ENCODE measurements around the gene CD4.

CD4 gene

DNA sequence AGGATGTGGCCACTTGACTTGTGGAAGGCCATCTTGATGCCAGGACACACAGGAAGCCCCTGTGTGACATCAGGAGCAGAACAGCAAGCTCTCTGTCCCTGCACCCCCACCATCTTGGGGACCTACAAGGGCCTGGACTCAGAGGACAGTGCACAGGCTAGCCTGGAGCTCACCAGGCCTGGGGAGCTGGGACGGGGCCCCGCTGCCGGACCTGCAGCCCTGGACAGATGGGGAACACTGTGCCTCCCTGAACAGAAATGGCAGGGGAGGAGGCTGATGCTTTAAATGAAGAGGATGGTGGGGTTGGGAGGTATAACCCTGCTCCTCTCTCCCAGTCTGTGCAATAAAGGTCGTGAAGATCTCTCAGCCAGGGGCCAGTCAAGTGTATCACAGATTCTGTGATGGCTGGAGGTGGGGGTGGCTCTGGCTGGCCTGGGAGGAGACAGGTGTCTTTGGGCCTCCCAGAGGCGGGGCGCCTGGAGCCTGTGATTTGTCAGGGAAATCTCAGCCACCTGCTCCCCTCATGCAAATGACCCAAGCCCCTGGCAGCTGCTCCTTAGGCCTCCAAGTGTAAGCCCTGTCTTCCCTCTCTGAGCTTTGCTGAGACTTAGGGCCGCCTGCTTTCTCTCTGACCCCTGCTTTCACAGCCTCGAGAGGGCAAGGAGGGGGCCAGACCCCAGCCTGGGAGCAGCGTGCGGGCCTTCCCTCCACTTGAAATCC is 50.3 kb downstream of the CD4 start:
- Histone ChIP-seq H3K4me3 (ENCODE audit: extremely low read depth, insufficient read depth, low read length, poor library complexity, severe bottlenecking) (no peak overlapping the region), H3K36me3 (ENCODE audit: control insufficient read depth, insufficient read depth, low read length) (peaks cover 93% of the 10 kb centered on the region), H3K27ac (ENCODE audit: low read depth, low read length, severe bottlenecking) (no peak overlapping the region), H3K4me1 (ENCODE audit: control insufficient read depth, insufficient read depth, low read length, poor library complexity, severe bottlenecking) (no peaks in the 10 kb centered on the region), H3K9me3 (ENCODE audit: control insufficient read depth, low read length) (no peaks in the 10 kb centered on the region)
- WGBS, 2 experiments (ENCODE audit: insufficient coverage in 2 of 2): 75 to 88% methylated on average over 6 to 7 of the region's 10 CpGs

DNA sequence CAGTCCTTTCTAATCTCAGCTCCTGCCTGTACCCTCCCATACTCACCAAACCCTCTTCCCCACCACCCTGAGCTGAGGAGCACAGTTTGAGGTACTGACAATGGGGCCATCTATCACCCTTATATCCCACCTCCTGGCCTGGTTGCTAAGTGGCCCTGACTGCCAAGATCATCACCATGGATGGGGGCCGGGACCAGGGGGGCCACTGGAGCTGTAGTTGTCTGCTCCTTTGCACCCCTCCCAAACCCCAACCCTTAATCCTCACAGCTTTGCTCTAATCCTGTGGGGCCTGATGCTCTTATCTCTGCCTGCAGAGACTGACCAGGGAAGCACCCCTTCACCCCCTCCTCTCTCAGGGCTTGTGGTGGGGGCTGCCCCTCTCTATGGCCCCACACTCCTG is 51.0 kb downstream of the CD4 start:
- 100% methylated on average over 1 of the region's 1 CpG for WGBS, 2 experiments (ENCODE audit: insufficient coverage in 2 of 2)
- Histone ChIP-seq H3K36me3 (ENCODE audit: control insufficient read depth, insufficient read depth, low read length) (peaks cover 91% of the 10 kb centered on the region), H3K27ac (ENCODE audit: low read depth, low read length, severe bottlenecking) (no peak overlapping the region), H3K4me3 (ENCODE audit: extremely low read depth, insufficient read depth, low read length, poor library complexity, severe bottlenecking) (no peak overlapping the region), H3K4me1 (ENCODE audit: control insufficient read depth, insufficient read depth, low read length, poor library complexity, severe bottlenecking) (no peaks in the 10 kb centered on the region), H3K9me3 (ENCODE audit: control insufficient read depth, low read length) (no peaks in the 10 kb centered on the region)

DNA sequence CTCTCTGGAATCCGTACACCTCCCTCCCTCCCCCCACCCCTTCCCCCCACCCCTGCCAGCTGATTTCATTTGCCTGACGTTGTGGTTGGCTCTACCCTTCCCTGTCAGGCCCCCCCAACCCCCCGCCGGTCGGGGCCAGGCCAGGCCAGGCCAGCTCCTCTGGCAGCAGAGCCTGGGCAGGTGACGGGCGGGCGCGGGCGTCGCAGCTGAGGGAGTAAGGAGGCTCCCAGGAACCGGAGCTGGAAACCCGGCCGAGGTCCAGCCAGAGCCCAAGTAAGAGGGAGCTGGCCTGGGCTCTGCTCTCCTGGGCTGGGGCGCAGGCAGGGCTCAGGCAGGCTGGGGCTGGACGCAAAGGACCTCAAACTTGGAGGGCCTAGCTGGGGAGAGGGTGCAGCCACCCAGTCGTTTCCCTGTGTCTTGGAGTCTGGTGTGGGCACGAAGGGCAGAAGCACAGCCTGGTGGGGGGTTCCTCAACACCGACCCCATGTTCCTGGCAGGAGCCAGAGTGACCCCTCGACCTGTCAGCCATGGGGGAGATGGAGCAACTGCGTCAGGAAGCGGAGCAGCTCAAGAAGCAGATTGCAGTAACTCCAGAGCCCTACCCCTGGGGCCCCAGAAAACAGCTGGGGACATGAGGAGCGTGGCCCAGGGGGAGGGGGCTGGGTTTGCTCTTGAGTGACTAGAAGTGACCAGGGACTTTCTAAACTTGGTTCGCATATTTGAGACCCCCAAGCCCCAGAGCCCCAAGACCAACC is 51.6 kb downstream of the CD4 start, which contains the start of gene GNB3:
TSS of gene GNB3 (plus strand) at position 165 of the 755 bp plus-strand sequence. CDS start at position 528, 363 bp downstream.
- Histone ChIP-seq H3K4me1 (ENCODE audit: control insufficient read depth, insufficient read depth, low read length, poor library complexity, severe bottlenecking) (no peaks in the 10 kb centered on the region), H3K27ac (ENCODE audit: low read depth, low read length, severe bottlenecking) (peak within 1 kb of the TSS; percentile 16), H3K9me3 (ENCODE audit: control insufficient read depth, low read length) (no peaks in the 10 kb centered on the region), H3K36me3 (ENCODE audit: control insufficient read depth, insufficient read depth, low read length) (peaks cover 91% of the 10 kb centered on the region), H3K4me3 (ENCODE audit: extremely low read depth, insufficient read depth, low read length, poor library complexity, severe bottlenecking) (no peak within 1 kb of the TSS)
- 92 to 94% methylated on average over 20 to 21 of the region's 24 CpGs for WGBS, 2 experiments (ENCODE audit: insufficient coverage in 2 of 2)

DNA sequence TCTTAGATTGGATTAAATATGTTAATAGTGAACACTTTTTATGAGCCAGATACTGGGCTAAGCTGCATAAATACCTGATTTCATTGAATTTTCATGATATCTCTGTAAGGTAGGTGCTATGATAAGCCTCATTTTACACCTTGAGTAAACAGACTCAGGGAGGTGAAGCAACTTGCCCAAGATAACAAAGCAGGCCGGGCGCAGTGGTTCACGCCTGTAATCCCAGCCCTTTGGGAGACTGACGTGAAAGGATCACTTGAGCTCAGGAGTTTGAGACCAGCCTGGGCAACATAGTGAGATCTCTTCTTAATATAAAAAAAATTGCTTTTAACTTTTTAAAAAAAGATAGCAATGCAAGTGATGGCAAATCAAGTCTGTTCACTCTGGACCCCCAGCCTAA is 52.7 kb downstream of the CD4 start:
- H3K27ac ChIP-seq (ENCODE audit: low read depth, low read length, severe bottlenecking): no peak overlapping the region
- no peak overlapping the region for H3K4me3 ChIP-seq (ENCODE audit: extremely low read depth, insufficient read depth, low read length, poor library complexity, severe bottlenecking)
- no peaks in the 10 kb centered on the region for H3K4me1 ChIP-seq (ENCODE audit: control insufficient read depth, insufficient read depth, low read length, poor library complexity, severe bottlenecking)
- peaks cover 91% of the 10 kb centered on the region for H3K36me3 ChIP-seq (ENCODE audit: control insufficient read depth, insufficient read depth, low read length)
- H3K9me3 ChIP-seq (ENCODE audit: control insufficient read depth, low read length): no peaks in the 10 kb centered on the region
- WGBS, 2 experiments (ENCODE audit: insufficient coverage in 2 of 2): 96 to 100% methylated on average over 3 to 4 of the region's 4 CpGs

DNA sequence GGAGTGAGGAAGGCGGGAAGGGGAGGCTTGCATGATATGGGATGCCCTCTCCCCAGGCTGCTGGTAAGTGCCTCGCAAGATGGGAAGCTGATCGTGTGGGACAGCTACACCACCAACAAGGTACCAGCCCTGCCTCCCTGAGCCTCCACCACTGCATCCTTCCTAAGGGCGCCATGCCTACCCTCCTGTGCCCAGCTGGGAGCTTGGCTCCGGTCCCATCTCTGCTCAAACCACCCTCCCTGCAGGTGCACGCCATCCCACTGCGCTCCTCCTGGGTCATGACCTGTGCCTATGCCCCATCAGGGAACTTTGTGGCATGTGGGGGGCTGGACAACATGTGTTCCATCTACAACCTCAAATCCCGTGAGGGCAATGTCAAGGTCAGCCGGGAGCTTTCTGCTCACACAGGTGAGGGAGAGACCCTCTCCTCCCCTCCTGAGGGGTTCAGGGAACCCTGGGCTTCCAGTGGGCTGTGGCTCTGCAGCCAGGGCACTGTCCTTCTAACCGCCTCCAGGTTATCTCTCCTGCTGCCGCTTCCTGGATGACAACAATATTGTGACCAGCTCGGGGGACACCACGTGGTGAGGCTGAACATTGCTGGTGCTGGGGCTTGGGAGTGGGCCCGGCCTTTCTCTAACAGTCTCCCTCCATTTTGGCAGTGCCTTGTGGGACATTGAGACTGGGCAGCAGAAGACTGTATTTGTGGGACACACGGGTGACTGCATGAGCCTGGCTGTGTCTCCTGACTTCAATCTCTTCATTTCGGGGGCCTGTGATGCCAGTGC is 54.0 kb downstream of the CD4 start:
- WGBS, 2 experiments (ENCODE audit: insufficient coverage in 2 of 2): 79 to 88% methylated on average over 15 to 16 of the region's 16 CpGs
- Histone ChIP-seq H3K36me3 (ENCODE audit: control insufficient read depth, insufficient read depth, low read length) (peaks cover 88% of the 10 kb centered on the region), H3K9me3 (ENCODE audit: control insufficient read depth, low read length) (no peaks in the 10 kb centered on the region), H3K4me1 (ENCODE audit: control insufficient read depth, insufficient read depth, low read length, poor library complexity, severe bottlenecking) (no peaks in the 10 kb centered on the region), H3K27ac (ENCODE audit: low read depth, low read length, severe bottlenecking) (no peak overlapping the region), H3K4me3 (ENCODE audit: extremely low read depth, insufficient read depth, low read length, poor library complexity, severe bottlenecking) (no peak overlapping the region)

DNA sequence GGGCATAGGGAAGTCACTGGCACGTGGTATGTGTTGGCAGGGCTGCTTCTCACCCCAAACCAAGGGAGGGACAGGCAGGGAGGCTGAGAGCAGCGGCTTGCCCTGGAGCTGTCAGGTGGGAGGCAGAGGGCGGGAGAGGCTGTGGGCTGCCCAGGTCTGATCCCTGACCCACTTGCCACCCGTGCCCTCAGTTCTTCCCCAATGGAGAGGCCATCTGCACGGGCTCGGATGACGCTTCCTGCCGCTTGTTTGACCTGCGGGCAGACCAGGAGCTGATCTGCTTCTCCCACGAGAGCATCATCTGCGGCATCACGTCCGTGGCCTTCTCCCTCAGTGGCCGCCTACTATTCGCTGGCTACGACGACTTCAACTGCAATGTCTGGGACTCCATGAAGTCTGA is 56.1 kb downstream of the CD4 start:
- peaks cover 87% of the 10 kb centered on the region for H3K36me3 ChIP-seq (ENCODE audit: control insufficient read depth, insufficient read depth, low read length)
- no peaks in the 10 kb centered on the region for H3K9me3 ChIP-seq (ENCODE audit: control insufficient read depth, low read length)
- H3K27ac ChIP-seq (ENCODE audit: low read depth, low read length, severe bottlenecking): no peak overlapping the region
- H3K4me3 ChIP-seq (ENCODE audit: extremely low read depth, insufficient read depth, low read length, poor library complexity, severe bottlenecking): no peak overlapping the region
- peaks cover 8% of the 10 kb centered on the region for H3K4me1 ChIP-seq (ENCODE audit: control insufficient read depth, insufficient read depth, low read length, poor library complexity, severe bottlenecking)
- WGBS, 2 experiments (ENCODE audit: insufficient coverage in 2 of 2): 90 to 92% methylated on average over 16 of the region's 17 CpGs

DNA sequence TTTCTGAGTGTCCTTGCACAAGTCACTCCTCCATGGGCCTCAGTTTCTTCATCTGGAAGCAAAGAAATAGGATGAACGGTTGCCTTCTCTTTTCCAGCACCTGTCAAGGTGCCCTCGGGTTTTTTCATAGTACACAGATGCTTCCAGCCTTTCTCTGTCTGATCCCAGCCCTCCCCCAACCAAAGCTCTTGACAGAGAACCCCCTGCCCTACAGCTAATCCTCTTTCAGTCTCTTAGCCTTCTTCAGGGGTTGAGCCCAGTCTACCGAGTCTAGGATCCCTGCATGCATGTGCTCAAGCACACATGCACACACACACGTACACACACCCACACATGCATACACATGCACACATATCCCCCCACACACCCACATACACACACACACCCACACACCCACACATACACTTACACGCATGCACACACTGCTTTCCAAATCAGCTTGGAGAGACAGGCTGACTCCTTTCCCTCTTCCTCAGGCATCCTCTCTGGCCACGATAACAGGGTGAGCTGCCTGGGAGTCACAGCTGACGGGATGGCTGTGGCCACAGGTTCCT is 57.1 kb downstream of the CD4 start:
- H3K36me3 ChIP-seq (ENCODE audit: control insufficient read depth, insufficient read depth, low read length): peaks cover 83% of the 10 kb centered on the region
- H3K9me3 ChIP-seq (ENCODE audit: control insufficient read depth, low read length): no peaks in the 10 kb centered on the region
- H3K27ac ChIP-seq (ENCODE audit: low read depth, low read length, severe bottlenecking): no peak overlapping the region
- no peak overlapping the region for H3K4me3 ChIP-seq (ENCODE audit: extremely low read depth, insufficient read depth, low read length, poor library complexity, severe bottlenecking)
- 93 to 94% methylated on average over 4 to 6 of the region's 7 CpGs for WGBS, 2 experiments (ENCODE audit: insufficient coverage in 2 of 2)
- peaks cover 9% of the 10 kb centered on the region for H3K4me1 ChIP-seq (ENCODE audit: control insufficient read depth, insufficient read depth, low read length, poor library complexity, severe bottlenecking)

DNA sequence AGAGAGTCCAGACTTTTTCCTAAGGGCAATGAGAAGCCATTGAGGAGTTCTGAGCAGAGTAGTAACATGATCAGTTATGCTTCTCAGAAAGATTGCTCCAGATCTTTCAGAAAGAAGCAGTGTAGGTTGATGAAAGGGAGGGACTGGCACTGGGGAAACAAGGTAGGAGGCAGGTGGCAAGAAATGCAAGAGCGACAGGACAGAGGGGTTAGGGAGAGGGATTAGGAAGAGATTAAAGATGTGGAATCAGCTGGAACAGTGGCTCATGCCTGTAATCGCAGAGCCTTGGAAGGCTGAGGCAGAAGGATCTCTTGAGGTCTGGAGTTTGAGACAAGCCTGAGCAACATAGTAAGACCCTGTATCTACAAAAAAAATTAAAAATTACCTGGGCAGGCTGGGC is 58.3 kb downstream of the CD4 start:
- H3K4me1 ChIP-seq (ENCODE audit: control insufficient read depth, insufficient read depth, low read length, poor library complexity, severe bottlenecking): peaks cover 9% of the 10 kb centered on the region
- no peak overlapping the region for H3K27ac ChIP-seq (ENCODE audit: low read depth, low read length, severe bottlenecking)
- 95 to 100% methylated on average over 2 of the region's 2 CpGs for WGBS, 2 experiments (ENCODE audit: insufficient coverage in 2 of 2)
- H3K36me3 ChIP-seq (ENCODE audit: control insufficient read depth, insufficient read depth, low read length): peaks cover 71% of the 10 kb centered on the region
- no peaks in the 10 kb centered on the region for H3K9me3 ChIP-seq (ENCODE audit: control insufficient read depth, low read length)
- no peak overlapping the region for H3K4me3 ChIP-seq (ENCODE audit: extremely low read depth, insufficient read depth, low read length, poor library complexity, severe bottlenecking)

DNA sequence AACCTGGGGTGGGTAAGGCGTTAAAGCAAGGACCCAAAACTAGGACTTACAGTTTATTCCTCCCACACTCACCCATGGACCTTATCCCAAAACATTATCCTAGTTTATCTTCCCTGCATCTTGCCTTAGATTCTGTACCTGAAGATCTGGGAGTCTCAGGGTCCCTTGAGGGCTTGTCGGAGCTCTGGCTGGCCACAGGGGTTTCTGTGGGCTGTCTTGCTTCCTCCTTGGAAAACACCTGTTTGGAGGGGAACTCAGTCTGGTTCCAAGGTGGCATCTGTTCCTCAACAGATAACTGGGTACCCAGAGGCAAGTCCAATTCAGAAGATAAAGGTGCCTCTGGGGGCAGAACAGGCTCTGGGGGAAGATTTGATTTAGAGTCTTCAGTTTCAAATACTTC is 60.1 kb downstream of the CD4 start:
- 93 to 94% methylated on average over 2 of the region's 2 CpGs for WGBS, 2 experiments (ENCODE audit: insufficient coverage in 2 of 2)
- peaks cover 61% of the 10 kb centered on the region for H3K36me3 ChIP-seq (ENCODE audit: control insufficient read depth, insufficient read depth, low read length)
- peaks cover 21% of the 10 kb centered on the region for H3K4me1 ChIP-seq (ENCODE audit: control insufficient read depth, insufficient read depth, low read length, poor library complexity, severe bottlenecking)
- no peak overlapping the region for H3K4me3 ChIP-seq (ENCODE audit: extremely low read depth, insufficient read depth, low read length, poor library complexity, severe bottlenecking)
- H3K9me3 ChIP-seq (ENCODE audit: control insufficient read depth, low read length): no peaks in the 10 kb centered on the region
- no peak overlapping the region for H3K27ac ChIP-seq (ENCODE audit: low read depth, low read length, severe bottlenecking)

DNA sequence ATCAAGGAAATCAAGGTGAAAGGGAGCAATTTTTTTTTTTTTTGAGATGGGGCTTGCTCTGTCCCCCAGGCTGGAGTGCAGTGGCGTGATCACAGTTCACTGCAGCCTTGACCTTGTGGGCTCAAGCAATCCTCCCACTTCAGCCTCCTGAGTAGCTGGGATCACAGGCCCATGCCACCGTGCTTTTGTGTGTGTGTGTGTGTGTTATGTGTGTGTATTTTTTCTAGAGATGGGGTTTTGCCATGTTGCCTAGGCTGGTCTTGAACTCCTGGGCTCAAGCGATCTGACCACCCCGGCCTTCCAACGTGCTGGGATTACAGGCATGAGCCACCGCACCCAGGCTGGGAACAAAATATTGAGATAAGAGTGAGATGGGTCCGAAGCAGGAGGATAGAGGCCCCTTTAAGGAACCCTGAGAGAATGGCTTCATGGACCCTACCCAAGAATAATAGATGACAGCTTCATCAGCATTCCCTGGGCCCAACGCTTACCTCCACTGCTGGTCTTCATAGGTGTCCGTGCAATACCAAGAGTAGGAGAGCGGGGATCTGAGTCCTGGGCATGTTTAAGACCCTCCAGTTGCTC is 60.7 kb downstream of the CD4 start:
- H3K4me3 ChIP-seq (ENCODE audit: extremely low read depth, insufficient read depth, low read length, poor library complexity, severe bottlenecking): peak overlapping the region; percentile 72
- WGBS, 2 experiments (ENCODE audit: insufficient coverage in 2 of 2): 82 to 85% methylated on average over 8 of the region's 10 CpGs
- H3K4me1 ChIP-seq (ENCODE audit: control insufficient read depth, insufficient read depth, low read length, poor library complexity, severe bottlenecking): peaks cover 21% of the 10 kb centered on the region
- peak overlapping the region; percentile 86 for H3K27ac ChIP-seq (ENCODE audit: low read depth, low read length, severe bottlenecking)
- peaks cover 58% of the 10 kb centered on the region for H3K36me3 ChIP-seq (ENCODE audit: control insufficient read depth, insufficient read depth, low read length)
- H3K9me3 ChIP-seq (ENCODE audit: control insufficient read depth, low read length): no peaks in the 10 kb centered on the region

Measured in mesodermal cell (in vitro differentiated cells).